H1 (cell line): ENCODE results near the gene HCAR2.

Source experiments
- CEBPB ChIP-seq: IDR thresholded peaks from 2 replicates; pipeline ENCODE4 v1.6.1; 2012; ENCODE audit warnings: low read depth, low read length
- CTCF ChIP-seq, 3 experiments: IDR thresholded peaks; 1 replicate in 2 of 3; 2 replicates in 1 of 3; pipeline versions ENCODE4 v1.5.1 to v1.6.1; 2011; ENCODE audit warnings: low read length in 3 of 3, mild to moderate bottlenecking in 3 of 3, inconsistent platforms in 2 of 3, low read depth in 1 of 3, moderate library complexity in 1 of 3; ENCODE audit not compliant: insufficient read depth in 1 of 3; ENCODE audit errors: control extremely low read depth in 1 of 3
- EZH2 ChIP-seq: fragments of 200-600 bp; sonication (generic); IDR thresholded peaks from 2 replicates; pipeline ENCODE4 v1.7.1; 2012; ENCODE audit warnings: low read depth, mild to moderate bottlenecking, moderate library complexity, low read length, inconsistent platforms; ENCODE audit not compliant: severe bottlenecking
- GABPA ChIP-seq: IDR thresholded peaks from 2 replicates; pipeline ENCODE4 v1.6.1; 2011; ENCODE audit warnings: mild to moderate bottlenecking, low read length, moderate library complexity, borderline replicate concordance; ENCODE audit not compliant: insufficient read depth
- NRF1 ChIP-seq: IDR thresholded peaks from 2 replicates; pipeline ENCODE4 v1.6.1; 2011; ENCODE audit warnings: mild to moderate bottlenecking, low read depth, low read length, improper control_type of control experiment
- POLR2A ChIP-seq, 2 experiments: IDR thresholded peaks; 1 replicate in 1 of 2; 2 replicates in 1 of 2; pipeline ENCODE4 v1.6.1; 2011; ENCODE audit warnings: low read depth in 2 of 2, low read length in 2 of 2, mild to moderate bottlenecking in 2 of 2; ENCODE audit errors: control extremely low read depth in 1 of 2
- RNF2 ChIP-seq: fragments of 200-900, 300-1000 bp; sonication (generic); IDR thresholded peaks from 2 replicates; pipeline ENCODE4 v1.7.1; 2016; ENCODE audit warnings: borderline replicate concordance, low read depth, mild to moderate bottlenecking, antibody characterized with exemption, low read length; ENCODE audit not compliant: poor library complexity, severe bottlenecking; ENCODE audit errors: missing control alignments
- SUZ12 ChIP-seq: fragments of 200-600 bp; sonication (generic); IDR thresholded peaks from 2 replicates; pipeline ENCODE4 v1.6.1; 2012; ENCODE audit warnings: mild to moderate bottlenecking, inconsistent platforms, low read length, moderate library complexity, mixed read lengths
- TBP ChIP-seq: IDR thresholded peaks from 2 replicates; pipeline ENCODE4 v1.6.1; 2011; ENCODE audit warnings: low read depth, low read length, improper control_type of control experiment
- USF2 ChIP-seq: IDR thresholded peaks from 2 replicates; pipeline ENCODE4 v1.6.1; 2011; ENCODE audit warnings: low read length, improper control_type of control experiment
- ZNF274 ChIP-seq: IDR thresholded peaks from 2 replicates; pipeline ENCODE4 v1.7.0; 2012; ENCODE audit warnings: low read length, borderline replicate concordance; ENCODE audit errors: extremely low read depth

- TF ChIP-seq GABPA (no peak), CTCF (IDR thresholded peaks at IDR 0.05; ENCODE audit: control extremely low read depth in 1 of 3, insufficient read depth in 1 of 3, low read depth in 1 of 3, low read length in 3 of 3) (no peak), POLR2A (IDR thresholded peaks at IDR 0.05; ENCODE audit: control extremely low read depth in 1 of 2, low read depth in 2 of 2, low read length in 2 of 2) (no peak), CEBPB (no peak), EZH2 (no peak), SUZ12 (no peak), ZNF274 (no peak), TBP (no peak), USF2 (no peak), RNF2 (no peak), NRF1 (no peak)
Measured at GRCh38 chr12:122681814-122682213, 21.3 kb downstream of the HCAR2 start.
